ENCODE results near the gene KRTAP6-3.

DNA sequence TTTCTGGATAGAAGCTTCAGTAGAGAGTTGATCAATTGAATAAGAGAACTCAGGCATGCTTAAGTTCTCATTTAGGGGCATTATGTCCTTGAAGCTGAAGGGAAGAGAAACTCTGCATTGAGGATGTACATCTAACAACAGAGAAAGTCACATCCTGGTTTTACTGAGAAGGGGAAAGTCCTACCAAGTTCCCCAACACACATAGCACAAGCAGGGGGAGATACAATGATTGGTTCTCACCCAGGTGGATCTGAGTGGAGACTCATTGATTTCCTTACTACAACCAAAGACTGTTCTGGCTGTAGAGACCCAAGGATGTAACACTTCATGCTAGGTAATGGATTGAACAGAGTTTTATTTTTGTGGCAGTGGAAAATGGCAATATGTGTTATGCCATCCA, 23.0 kb downstream of the KRTAP6-3 start:
- TF ChIP-seq TAF1 (IDR thresholded peaks at IDR 0.05; ENCODE audit: low read depth) (no peak), EP300 (IDR thresholded peaks at IDR 0.05; ENCODE audit: borderline replicate concordance) (no peak), RAD21 (IDR thresholded peaks at IDR 0.05; ENCODE audit: low read depth) (no peak), TEAD4 (IDR thresholded peaks at IDR 0.05) (no peak)
- TF ChIP-seq, protein P1, sequence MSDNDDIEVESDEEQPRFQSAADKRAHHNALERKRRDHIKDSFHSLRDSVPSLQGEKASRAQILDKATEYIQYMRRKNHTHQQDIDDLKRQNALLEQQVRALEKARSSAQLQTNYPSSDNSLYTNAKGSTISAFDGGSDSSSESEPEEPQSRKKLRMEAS (IDR thresholded peaks at IDR 0.05), result no peak

Measured in Ishikawa (cell line).